ENCODE data around the gene SLC25A26.
"Not testable (repeated sequence)": the region's sequence is repeated elsewhere in the genome, so short reads cannot be mapped to it uniquely, and the experiment has no call there.

Gene SLC25A26

DNA sequence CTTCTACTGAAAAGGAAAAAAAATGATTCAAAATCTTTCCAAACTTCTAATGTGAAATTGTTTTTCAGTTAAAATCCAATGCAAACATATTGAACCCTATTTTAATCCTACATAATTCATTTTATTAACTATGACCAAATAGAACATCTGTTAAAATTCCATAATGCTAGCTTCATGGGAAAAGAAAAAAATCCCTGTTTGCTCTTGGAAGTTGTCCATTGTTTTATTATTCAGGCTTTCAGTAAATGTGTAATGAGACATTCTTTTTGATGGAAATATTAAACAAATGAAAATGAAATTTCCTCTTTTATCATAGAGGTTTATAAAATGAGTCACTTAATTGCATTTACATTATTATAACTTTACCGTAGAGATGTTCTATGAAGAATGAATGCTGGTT, 49.5 kb downstream of the SLC25A26 start:
- Mint-ChIP-seq H3K27me3 (no peaks in the 10 kb centered on the region), H3K4me3 (no peak overlapping the region), H3K4me1 (peaks cover 7% of the 10 kb centered on the region), H3K27ac (no peak overlapping the region), H3K9me3 (no peaks in the 10 kb centered on the region), H3K36me3 (ENCODE audit: low read depth) (peaks cover 36% of the 10 kb centered on the region)
- DNase-seq (no peak), ATAC-seq (no peak)

DNA sequence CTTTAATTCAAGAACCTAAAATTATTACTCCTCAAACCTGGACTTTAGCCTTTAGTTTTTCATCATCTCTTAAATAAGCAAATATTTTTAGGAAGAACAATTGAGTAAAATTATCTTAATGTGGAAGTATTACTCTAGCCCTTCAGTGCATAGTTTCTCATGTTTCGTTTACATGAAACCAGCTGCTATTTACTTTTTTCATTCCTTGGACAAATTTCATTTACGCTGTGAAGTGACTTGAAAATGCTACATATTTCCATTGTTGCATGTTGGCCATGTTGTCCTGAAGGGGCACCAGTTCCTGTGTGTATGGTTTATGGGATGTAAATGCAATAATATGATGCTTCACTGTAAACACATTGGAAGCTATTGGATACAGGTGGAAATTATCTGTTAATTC, 49.9 kb downstream of the SLC25A26 start:
- ATAC-seq, result no peak
- no peak overlapping the region for H3K4me3 Mint-ChIP-seq
- no peak overlapping the region for H3K27ac Mint-ChIP-seq
- H3K4me1 Mint-ChIP-seq, result peaks cover 7% of the 10 kb centered on the region
- no peaks in the 10 kb centered on the region for H3K27me3 Mint-ChIP-seq
- peaks cover 38% of the 10 kb centered on the region for H3K36me3 Mint-ChIP-seq (ENCODE audit: low read depth)
- no peaks in the 10 kb centered on the region for H3K9me3 Mint-ChIP-seq
- DNase-seq, result no peak

DNA sequence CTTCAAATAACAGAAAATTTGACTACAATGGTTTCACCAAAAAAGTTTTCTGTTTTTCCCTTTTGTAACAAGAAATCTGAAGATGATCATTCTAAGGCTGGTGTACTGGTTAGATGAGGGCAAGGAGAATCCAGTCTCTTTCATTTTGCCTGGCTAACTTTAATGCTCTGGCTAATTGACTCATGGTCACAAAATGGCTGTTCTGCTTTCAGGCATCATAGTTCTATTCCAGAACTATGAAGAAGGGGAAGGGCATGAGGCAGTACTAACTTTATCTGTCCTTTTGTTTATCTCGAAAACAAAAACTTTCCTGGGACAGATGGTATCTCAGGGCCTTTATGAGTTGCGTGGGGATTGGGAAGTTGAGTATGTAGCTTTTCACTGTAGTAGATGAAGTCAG, 50.4 kb downstream of the SLC25A26 start:
- H3K4me1 Mint-ChIP-seq, result peaks cover 7% of the 10 kb centered on the region
- peaks cover 38% of the 10 kb centered on the region for H3K36me3 Mint-ChIP-seq (ENCODE audit: low read depth)
- ATAC-seq (no peak), DNase-seq (no peak)
- H3K9me3 Mint-ChIP-seq, result no peaks in the 10 kb centered on the region
- H3K27ac Mint-ChIP-seq, result no peak overlapping the region
- H3K27me3 Mint-ChIP-seq, result no peaks in the 10 kb centered on the region
- H3K4me3 Mint-ChIP-seq, result no peak overlapping the region

DNA sequence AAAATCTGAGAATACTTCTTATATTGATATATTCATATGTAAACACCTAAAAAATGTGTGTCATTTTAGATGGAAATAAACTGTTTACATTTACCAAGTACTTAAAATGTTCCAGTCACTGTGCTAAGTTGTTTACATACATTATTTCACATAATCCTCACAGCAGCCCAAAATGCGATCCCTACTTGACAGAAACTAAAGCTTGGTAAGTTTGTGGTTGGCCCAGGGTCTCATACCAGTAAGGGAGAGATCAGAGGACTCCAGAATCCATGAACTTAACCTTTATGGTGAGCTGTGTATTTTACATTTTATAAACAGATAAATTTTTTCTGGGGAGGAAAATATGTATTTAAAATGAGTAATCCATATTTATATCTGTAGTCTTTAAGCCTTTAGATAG, 51.2 kb downstream of the SLC25A26 start:
- peaks cover 33% of the 10 kb centered on the region for H3K36me3 Mint-ChIP-seq (ENCODE audit: low read depth)
- H3K27ac Mint-ChIP-seq, result no peak overlapping the region
- no peaks in the 10 kb centered on the region for H3K27me3 Mint-ChIP-seq
- H3K9me3 Mint-ChIP-seq, result no peaks in the 10 kb centered on the region
- no peak for ATAC-seq
- H3K4me3 Mint-ChIP-seq, result no peak overlapping the region
- peaks cover 3% of the 10 kb centered on the region for H3K4me1 Mint-ChIP-seq
- DNase-seq, result no peak

DNA sequence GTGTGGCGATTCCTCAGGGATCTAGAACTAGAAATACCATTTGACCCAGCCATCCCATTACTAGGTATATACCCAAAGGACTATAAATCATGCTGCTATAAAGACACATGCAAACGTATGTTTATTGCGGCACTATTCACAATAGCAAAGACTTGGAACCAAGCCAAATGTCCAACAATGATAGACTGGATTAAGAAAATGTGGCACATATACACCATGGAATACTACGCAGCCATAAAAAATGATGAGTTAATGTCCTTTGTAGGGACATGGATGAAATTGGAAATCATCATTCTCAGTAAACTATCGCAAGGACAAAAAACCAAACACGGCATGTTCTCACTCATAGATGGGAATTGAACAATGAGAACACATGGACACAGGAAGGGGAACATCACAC, 54.0 kb downstream of the SLC25A26 start:
- peaks cover 14% of the 10 kb centered on the region for H3K4me1 Mint-ChIP-seq
- not testable (repeated sequence) for ATAC-seq, DNase-seq, H3K4me3 Mint-ChIP-seq, H3K9me3 Mint-ChIP-seq, H3K27ac Mint-ChIP-seq, H3K27me3 Mint-ChIP-seq
- peaks cover 24% of the 10 kb centered on the region for H3K36me3 Mint-ChIP-seq (ENCODE audit: low read depth)

DNA sequence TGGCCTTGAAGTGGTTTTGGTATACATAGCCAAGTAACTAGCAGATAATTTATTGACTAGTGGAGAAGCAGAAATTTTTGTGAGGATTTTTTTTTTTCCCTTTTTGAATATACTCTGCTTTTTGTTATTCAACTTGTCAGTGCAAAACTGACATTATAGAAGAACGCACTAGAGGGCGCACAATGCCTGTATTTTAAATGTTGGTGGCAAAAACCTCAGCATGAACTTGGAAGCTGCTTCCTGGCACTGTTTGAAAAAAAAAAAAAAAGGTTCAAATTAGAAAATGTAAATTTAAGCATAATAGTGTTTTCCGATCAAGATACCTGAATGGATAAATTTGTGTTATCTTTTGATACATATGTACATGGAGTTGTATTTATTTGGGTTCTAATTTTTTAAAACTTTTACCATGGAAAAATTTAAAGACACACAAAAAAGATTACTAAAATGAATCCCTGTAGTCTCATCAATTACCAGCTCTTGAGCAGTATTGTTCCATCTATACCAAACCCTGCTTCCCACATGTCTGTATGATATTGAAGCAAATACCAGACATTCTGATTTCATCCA, 56.0 kb downstream of the SLC25A26 start:
- Mint-ChIP-seq H3K27me3 (no peaks in the 10 kb centered on the region), H3K9me3 (no peaks in the 10 kb centered on the region), H3K4me1 (peaks cover 25% of the 10 kb centered on the region), H3K27ac (no peak overlapping the region), H3K4me3 (no peak overlapping the region), H3K36me3 (ENCODE audit: low read depth) (peaks cover 17% of the 10 kb centered on the region)
- ATAC-seq (no peak), DNase-seq (peak; percentile 52)

DNA sequence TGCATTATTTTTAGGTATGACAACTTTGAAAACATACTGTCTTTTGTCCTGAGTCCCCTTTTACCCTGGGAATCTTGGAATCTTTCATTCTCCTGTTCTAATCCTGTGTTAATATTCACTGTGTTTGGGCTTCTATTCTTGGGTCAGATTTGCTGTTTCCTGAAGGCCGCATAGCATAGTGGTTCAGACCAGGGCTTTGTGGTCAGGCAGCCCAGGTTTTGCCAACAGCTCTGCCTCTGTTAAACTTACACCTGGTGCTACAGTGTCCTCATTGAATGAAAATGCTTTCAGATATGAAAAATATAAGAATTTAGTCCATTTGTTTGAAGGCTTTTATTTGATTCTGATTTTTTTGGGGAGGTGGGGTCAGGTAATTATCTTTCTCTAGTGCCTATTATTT, 58.4 kb downstream of the SLC25A26 start:
- Mint-ChIP-seq H3K27me3 (no peaks in the 10 kb centered on the region), H3K4me3 (no peak overlapping the region), H3K9me3 (no peaks in the 10 kb centered on the region), H3K36me3 (ENCODE audit: low read depth) (peaks cover 9% of the 10 kb centered on the region), H3K4me1 (peaks cover 25% of the 10 kb centered on the region), H3K27ac (no peak overlapping the region)
- no peak for ATAC-seq
- no peak for DNase-seq

DNA sequence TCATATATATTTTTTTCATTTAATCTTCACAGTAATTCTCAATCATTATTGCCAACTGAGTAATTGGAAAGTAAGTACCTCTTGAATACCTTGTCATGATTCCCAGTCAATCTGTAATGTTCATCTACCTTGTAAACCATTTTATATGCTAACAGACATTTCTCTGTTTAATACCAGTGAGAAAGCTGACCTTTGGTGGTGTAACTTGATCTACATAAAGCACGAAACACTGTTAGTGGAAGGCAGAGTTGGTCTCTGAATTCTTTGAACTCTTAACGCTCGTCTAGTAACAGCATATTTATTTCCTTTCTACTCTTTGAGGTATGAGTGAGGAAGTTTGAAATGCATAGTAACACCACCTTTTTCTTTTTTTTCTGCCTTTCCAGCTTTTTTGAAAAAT, 59.5 kb downstream of the SLC25A26 start:
- DNase-seq (no peak), ATAC-seq (no peak)
- H3K4me3 Mint-ChIP-seq, result no peak overlapping the region
- no peaks in the 10 kb centered on the region for H3K27me3 Mint-ChIP-seq
- no peaks in the 10 kb centered on the region for H3K9me3 Mint-ChIP-seq
- H3K36me3 Mint-ChIP-seq (ENCODE audit: low read depth), result peaks cover 6% of the 10 kb centered on the region
- H3K4me1 Mint-ChIP-seq, result peaks cover 27% of the 10 kb centered on the region
- peak overlapping the region; percentile 69 for H3K27ac Mint-ChIP-seq

DNA sequence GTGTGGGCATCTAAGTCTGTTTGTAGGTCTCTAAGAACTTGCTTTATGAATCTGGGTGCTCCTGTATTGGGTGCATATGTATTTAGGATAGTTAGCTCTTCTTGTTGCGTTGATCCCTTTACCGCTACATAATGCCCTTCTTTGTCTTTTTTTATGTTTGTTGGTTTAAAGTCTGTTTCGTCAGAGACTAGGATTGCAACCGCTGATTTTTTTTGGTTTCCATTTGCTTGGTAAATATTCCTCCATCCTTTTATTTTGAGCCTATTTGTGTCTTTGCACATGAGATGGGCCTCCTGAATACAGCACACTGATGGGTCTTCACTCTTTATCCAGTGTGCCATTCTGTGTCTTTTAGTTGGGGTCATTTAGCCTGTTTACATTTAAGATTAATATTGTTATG, 71.1 kb downstream of the SLC25A26 start:
- H3K4me1 Mint-ChIP-seq, result peaks cover 23% of the 10 kb centered on the region
- not testable (repeated sequence) for H3K4me3 Mint-ChIP-seq, DNase-seq, H3K27ac Mint-ChIP-seq, ATAC-seq, H3K27me3 Mint-ChIP-seq
- peaks cover 23% of the 10 kb centered on the region for H3K36me3 Mint-ChIP-seq (ENCODE audit: low read depth)
- peaks cover 35% of the 10 kb centered on the region for H3K9me3 Mint-ChIP-seq

DNA sequence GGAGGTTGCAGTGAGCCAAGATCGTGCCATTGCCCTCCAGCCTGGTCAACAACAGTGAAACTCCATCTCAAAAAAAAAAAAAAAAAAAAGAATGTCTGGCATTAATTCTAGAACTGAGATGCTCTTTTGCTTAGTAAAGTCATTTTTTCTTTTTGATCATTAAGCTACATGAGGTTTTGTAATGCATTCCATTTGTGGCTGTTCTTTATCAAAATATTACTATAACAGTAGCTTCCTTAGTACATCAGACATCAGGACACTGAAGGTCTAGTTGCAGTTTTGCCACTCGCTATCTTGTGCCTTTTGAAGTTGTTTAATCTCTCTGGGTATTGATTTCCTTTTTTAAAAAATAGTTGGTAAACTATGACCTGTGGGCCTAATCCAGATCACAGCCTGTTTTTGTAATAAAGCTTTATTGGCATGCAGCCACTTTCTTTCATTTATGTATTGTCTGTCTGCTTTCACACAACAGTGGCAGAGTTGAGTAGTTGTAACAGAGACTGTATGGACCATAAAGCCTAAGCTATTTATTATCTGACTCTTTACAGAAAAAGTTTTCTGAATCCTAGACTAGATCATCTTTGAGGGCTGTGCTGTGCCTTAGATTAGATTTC, 76.6 kb downstream of the SLC25A26 start:
- Mint-ChIP-seq H3K4me1 (peaks cover 46% of the 10 kb centered on the region), H3K4me3 (no peak overlapping the region), H3K27me3 (no peaks in the 10 kb centered on the region), H3K9me3 (peaks cover 6% of the 10 kb centered on the region), H3K36me3 (ENCODE audit: low read depth) (peaks cover 12% of the 10 kb centered on the region), H3K27ac (peak overlapping the region; percentile 63)
- ATAC-seq, result no peak
- DNase-seq, result no peak

DNA sequence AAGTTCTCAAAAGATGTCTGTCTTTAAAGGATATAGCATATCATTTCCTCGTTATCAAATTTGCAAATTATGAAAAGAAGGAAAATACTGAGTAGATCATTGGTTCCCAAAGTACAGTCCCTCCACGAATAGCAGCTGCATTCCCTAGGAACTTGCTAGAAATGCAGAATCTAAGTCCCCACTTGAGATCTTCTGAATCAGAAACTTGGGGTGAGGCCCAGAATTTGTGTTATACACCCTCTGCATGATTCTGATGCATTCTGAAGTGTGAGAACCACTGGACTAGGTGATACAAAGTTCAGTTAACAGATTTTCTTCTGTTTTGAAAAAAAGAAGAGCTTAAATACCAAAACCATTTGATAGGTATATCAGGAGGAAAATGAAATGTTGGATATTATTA, 77.1 kb downstream of the SLC25A26 start:
- peak overlapping the region; percentile 63 for H3K27ac Mint-ChIP-seq
- ATAC-seq, result no peak
- H3K4me3 Mint-ChIP-seq, result no peak overlapping the region
- no peak for DNase-seq
- peaks cover 2% of the 10 kb centered on the region for H3K9me3 Mint-ChIP-seq
- H3K4me1 Mint-ChIP-seq, result peaks cover 46% of the 10 kb centered on the region
- peaks cover 9% of the 10 kb centered on the region for H3K36me3 Mint-ChIP-seq (ENCODE audit: low read depth)
- no peaks in the 10 kb centered on the region for H3K27me3 Mint-ChIP-seq

DNA sequence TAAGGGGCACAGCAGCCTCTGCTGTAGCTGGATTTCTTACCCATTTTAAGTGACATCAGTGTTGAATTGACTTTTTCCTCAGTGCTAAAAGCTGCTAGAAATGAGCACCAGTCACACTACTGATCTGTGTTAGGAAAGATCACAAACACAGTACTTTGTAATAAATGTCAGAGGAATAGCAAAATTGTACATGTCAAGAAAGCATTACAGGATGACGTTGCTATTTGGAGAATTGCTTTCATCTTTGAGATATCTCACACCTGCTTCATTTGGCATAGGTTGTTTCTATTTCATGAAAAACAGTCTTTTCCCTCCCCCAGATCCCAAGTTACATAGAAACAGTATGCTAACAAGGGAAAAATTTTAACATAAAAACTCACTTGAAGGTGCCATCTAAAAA, 77.8 kb downstream of the SLC25A26 start:
- Mint-ChIP-seq H3K36me3 (ENCODE audit: low read depth) (peaks cover 7% of the 10 kb centered on the region), H3K4me3 (no peak overlapping the region), H3K27ac (peak overlapping the region; percentile 63), H3K9me3 (no peaks in the 10 kb centered on the region), H3K27me3 (no peaks in the 10 kb centered on the region), H3K4me1 (peaks cover 53% of the 10 kb centered on the region)
- no peak for DNase-seq
- ATAC-seq, result no peak

DNA sequence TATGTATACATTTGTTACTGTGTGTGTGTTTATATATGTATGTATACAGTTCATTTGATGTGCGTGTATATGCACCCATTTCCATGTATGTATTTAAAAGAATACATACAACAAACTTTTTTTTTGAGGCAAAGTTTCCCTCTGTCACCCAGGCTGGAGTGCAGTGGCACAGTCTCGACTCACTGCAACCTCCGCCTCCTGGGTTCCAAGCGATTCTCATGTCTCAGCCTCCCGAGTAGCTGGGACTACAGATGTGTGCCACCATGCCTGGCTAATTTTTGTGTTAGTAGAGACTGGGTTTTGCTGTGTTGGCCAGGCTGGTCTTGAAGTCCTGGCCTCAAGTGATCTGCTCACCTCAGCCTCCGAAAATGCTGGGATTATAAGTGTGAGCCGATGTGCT, 78.3 kb downstream of the SLC25A26 start:
- not testable (repeated sequence) for ATAC-seq; H3K27me3 Mint-ChIP-seq; H3K36me3 Mint-ChIP-seq (ENCODE audit: low read depth); H3K4me3 Mint-ChIP-seq; H3K9me3 Mint-ChIP-seq; H3K27ac Mint-ChIP-seq; DNase-seq
- peaks cover 58% of the 10 kb centered on the region for H3K4me1 Mint-ChIP-seq

DNA sequence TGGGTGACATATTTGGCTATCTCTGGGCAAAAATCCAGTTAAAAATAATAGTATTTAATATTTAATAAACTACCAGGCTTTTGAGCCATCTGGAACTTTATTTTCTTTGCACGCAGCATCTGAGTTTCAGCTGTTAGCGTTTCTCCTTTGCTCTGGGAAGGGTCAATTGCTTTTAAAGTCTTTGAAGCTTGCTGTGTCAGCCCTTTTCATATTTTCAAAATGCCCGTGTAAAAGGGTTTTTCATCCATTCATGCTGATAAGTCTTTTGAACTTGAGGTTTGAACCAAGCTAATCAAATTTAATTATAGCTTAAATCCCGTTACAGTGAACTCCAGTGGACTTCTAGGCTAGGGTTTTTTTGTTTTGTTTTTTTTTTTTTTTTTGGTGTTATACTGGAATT, 79.1 kb downstream of the SLC25A26 start:
- DNase-seq, result no peak
- Mint-ChIP-seq H3K27ac (no peak overlapping the region), H3K4me1 (peaks cover 66% of the 10 kb centered on the region), H3K27me3 (no peaks in the 10 kb centered on the region), H3K36me3 (ENCODE audit: low read depth) (peaks cover 16% of the 10 kb centered on the region), H3K9me3 (no peaks in the 10 kb centered on the region), H3K4me3 (no peak overlapping the region)
- no peak for ATAC-seq

DNA sequence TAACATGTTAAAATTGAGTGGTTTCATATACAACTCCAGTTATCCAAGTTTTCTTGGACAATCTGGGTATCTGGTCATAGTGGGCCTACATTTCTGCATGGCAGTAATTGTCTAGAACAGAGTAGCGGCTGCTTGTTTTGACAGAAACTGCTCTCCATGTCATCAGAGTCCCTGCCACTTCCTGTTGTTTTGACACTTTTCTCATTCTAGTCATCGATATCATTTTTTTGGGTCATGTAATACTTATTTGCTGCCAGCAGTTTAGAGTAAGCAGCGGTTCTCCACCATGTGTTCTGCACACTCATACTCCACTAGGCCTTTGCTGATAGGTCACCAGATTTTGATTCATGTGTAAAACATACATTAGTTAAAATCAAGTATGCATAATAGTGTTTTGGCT, 81.5 kb downstream of the SLC25A26 start:
- ATAC-seq (peak; percentile 78), DNase-seq (no peak)
- Mint-ChIP-seq H3K36me3 (ENCODE audit: low read depth) (peaks cover 37% of the 10 kb centered on the region), H3K4me3 (peak overlapping the region; percentile 45), H3K27me3 (no peaks in the 10 kb centered on the region), H3K27ac (peak overlapping the region; percentile 91), H3K4me1 (peaks cover 82% of the 10 kb centered on the region), H3K9me3 (peaks cover 4% of the 10 kb centered on the region)

DNA sequence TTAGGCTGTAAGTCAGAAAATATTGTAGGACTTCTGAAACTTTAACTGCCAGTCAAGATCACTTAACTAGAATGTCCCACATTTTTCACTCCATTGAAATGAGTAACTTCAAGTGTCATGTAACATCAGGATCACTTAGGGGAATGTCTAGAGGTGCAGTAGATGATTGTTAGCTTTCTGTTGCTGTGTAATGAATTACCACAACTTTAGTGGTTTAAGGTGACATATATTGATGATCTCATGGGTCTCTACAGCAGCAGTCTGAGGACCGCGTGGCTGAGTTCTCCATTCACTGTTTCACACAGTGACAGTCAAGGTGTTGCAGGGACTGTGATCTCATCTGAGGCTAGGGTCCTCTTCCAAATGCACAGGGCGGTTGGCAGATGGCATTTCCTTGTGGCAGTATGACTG, 82.7 kb downstream of the SLC25A26 start:
- H3K36me3 Mint-ChIP-seq (ENCODE audit: low read depth), result peaks cover 35% of the 10 kb centered on the region
- peak; percentile 79 for ATAC-seq
- peak; percentile 24 for DNase-seq
- H3K27ac Mint-ChIP-seq, result peak overlapping the region; percentile 91
- peaks cover 4% of the 10 kb centered on the region for H3K9me3 Mint-ChIP-seq
- H3K27me3 Mint-ChIP-seq, result no peaks in the 10 kb centered on the region
- H3K4me1 Mint-ChIP-seq, result peaks cover 77% of the 10 kb centered on the region
- H3K4me3 Mint-ChIP-seq, result peak overlapping the region; percentile 59

All from activated naive CD8-positive, alpha-beta T cell treated with anti-CD3 and anti-CD28 coated beads, Interleukin-2, amount 50 U/mL, for 24 hours (primary cell).